MG63 (cell line): ENCODE results near the gene MED17. TPM values are rescaled to one million over a fixed set of nuclear protein-coding genes. Genes with fewer than 3 reads are reported as not detected.

Experiments used
- DNase-seq: peaks from one replicate; pipeline ENCODE4 v3.0.0-alpha.2; 2020
- H3K27me3 ChIP-seq: fragments of 250-450 bp; sonication (Bioruptor Pico); 2 replicates; pipeline ENCODE4 v1.5.1; 2020; ENCODE audit warnings: mild to moderate bottlenecking, moderate library complexity
- H3K36me3 ChIP-seq: fragments of 250-450 bp; sonication (Bioruptor Pico); 2 replicates; pipeline ENCODE4 v1.5.1; 2020; ENCODE audit warnings: mild to moderate bottlenecking, moderate library complexity
- H3K4me3 ChIP-seq: fragments of 250-450 bp; sonication (Bioruptor Pico); 2 replicates; pipeline ENCODE4 v1.5.1; 2020; ENCODE audit warnings: mild to moderate bottlenecking, moderate library complexity
- H3K9me3 ChIP-seq: fragments of 250-450 bp; sonication (Bioruptor Pico); 2 replicates; pipeline ENCODE4 v1.5.1; 2020; ENCODE audit warnings: mild to moderate bottlenecking, moderate library complexity
- total RNA-seq: library from RNA; depleted of rRNA; stranded (reverse); fragments of >200 nt; shearing (Covaris generic); gene quantifications from 2 replicates; pipeline ENCODE4 v1.2.3, GENCODE V29; 2014; ENCODE audit warnings: low replicate concordance; rRNA removed

Gene MED17
- total RNA-seq, 1 experiment from 2014 or later, result 27.1 TPM

DNA sequence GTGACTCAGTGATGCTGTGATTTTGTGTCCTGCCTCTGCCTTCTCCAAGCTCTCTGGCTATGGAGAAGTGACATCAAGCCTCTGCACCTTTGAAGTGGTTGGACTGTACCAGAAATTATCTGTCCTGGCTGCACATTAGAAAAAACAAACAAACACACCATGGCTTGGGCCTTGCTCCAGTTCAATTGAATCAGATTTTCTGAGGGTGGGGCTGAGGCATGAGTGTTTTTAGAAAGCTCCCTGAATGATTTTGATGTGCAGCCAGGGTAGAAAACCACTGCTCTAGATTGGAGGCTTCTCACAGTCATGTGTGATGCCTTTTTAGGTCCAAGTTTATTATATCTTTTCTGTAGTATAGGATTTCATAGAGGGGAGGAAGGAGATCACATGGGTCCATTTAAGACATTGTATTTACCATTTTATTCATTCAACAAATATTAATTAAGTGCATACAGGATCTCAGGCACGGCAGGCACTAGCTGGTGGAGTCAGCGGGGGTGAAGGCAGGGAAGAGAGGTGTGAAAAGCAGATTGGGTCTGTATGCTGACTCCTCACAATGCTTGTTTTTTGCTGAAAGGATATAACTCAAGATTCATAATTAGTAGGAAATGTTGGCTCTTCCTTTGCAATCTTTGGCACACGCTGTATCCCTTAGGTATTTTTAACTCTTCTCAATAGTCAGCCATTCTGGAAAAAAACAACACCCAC, 73.5 kb downstream of the MED17 start:
- H3K9me3 ChIP-seq, result no peaks in the 10 kb centered on the region
- no peaks in the 10 kb centered on the region for H3K27me3 ChIP-seq
- H3K36me3 ChIP-seq, result no peaks in the 10 kb centered on the region
- no peak overlapping the region for H3K4me3 ChIP-seq
- DNase-seq, result peak; percentile 59

- no peak overlapping the region for H3K4me3 ChIP-seq
- no peaks in the 10 kb centered on the region for H3K9me3 ChIP-seq
- DNase-seq, result no peak
- H3K27me3 ChIP-seq, result no peaks in the 10 kb centered on the region
- H3K36me3 ChIP-seq, result no peaks in the 10 kb centered on the region
Observed at GRCh38 chr11:93858121-93858775, 74.2 kb downstream of the MED17 start.

DNA sequence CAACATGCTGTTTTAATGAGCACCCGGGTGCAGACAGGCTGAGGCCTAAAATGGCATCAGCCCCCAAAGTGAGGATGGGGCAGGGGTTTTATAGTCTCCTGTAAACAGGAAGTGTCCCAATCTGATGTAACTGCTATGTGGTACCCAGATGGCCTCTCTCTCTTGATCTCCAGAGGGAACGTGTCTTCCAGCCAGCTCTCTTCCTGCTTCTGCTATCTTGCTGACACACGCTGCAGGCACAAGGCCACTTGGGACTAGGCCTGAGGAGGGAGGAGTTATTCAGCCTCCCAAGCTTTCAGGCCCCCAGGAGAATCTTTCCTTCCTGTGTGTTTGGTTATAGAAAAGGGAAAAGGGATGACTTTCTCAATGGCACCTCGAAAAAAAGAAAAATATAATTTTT, 77.7 kb downstream of the MED17 start:
- no peaks in the 10 kb centered on the region for H3K9me3 ChIP-seq
- no peak for DNase-seq
- no peaks in the 10 kb centered on the region for H3K27me3 ChIP-seq
- no peak overlapping the region for H3K4me3 ChIP-seq
- H3K36me3 ChIP-seq, result no peaks in the 10 kb centered on the region

Other genes with a start within 250 kb of the MED17 start
- 11.4 and 20.5 TPM in 2 replicates for gene SMCO4, start 240.9 kb upstream of the MED17 start, total RNA-seq
- 4.4 and 5.1 TPM in 2 replicates for gene CEP295, start 122.6 kb upstream of the MED17 start, total RNA-seq
- gene TAF1D, start 42.8 kb upstream of the MED17 start, total RNA-seq, result 92.0 and 171 TPM in 2 replicates
- gene C11orf54, start 42.6 kb upstream of the MED17 start, total RNA-seq, result 19.3 and 31.7 TPM in 2 replicates
- not detected in 2 replicates for gene VSTM5, start 66.3 kb downstream of the MED17 start, total RNA-seq
- not detected in 2 replicates for gene HEPHL1, start 237.1 kb downstream of the MED17 start, total RNA-seq